ENCODE results near the gene NWD2. TPM values are rescaled to one million over a fixed set of nuclear protein-coding genes. Genes with fewer than 3 reads are reported as not detected.
"Not testable (repeated sequence)": the region's sequence is repeated elsewhere in the genome, so short reads cannot be mapped to it uniquely, and the experiment has no call there.

NWD2 gene
- polyA plus RNA-seq, 1 donor from 2014 or later = 0.06 TPM

DNA sequence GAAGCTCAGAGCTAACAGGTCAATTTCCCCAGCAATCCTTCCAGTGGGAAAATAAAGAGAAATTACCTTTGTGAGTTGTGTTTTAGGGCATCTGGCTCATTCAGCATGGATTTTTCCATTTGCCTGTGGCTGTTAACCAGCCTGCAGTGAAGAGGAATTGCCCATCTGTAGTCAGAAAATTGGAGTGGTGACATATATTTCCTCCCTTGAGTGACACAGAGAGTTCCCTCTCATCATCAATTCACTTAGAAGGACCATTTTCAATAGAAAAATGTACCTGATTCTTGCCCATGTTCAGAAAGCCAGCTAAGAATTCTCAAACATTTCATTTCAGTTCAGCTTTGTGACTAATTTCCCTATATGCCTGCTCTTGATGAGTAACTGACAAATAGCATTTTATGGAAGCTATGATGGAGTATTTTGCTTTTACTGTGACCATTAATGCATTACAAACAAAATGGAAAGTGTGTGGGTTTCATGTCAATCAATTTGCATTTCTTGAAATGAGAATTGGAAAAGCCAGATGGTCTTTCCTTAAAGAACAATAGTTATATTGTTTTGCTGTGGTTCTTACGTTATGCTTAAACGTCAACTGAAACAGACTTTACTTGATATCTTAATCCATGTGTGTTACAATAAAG, 155.8 kb downstream of the NWD2 start:
- Histone ChIP-seq H3K36me3 (ENCODE audit: insufficient read depth, low read length) (no peaks in the 10 kb centered on the region), H4K20me1 (ENCODE audit: insufficient read depth) (no peaks in the 10 kb centered on the region), H3K9me3 (ENCODE audit: low read length) (no peaks in the 10 kb centered on the region), H2AFZ (ENCODE audit: low read depth, low read length) (no peak overlapping the region), H3K9ac (ENCODE audit: low read length) (no peak overlapping the region), H3K27me3 (ENCODE audit: insufficient read depth, low read depth, low read length) (no peaks in the 10 kb centered on the region), H3K9me2 (ENCODE audit: insufficient read depth, low read length) (no peaks in the 10 kb centered on the region), H3K79me2 (replicated peaks; ENCODE audit: insufficient read depth, low read length) (no peaks in the 10 kb centered on the region), H3K4me3 (ENCODE audit: low read length) (peak overlapping the region; percentile 8), H3F3A (ENCODE audit: insufficient read depth, low read length, poor library complexity, severe bottlenecking) (peaks cover 2% of the 10 kb centered on the region), H3K27ac (ENCODE audit: low read length) (no peak overlapping the region), H3K4me2 (ENCODE audit: low read length) (peak overlapping the region; percentile 50)
- TF ChIP-seq SMC3 (conservative IDR thresholded peaks at IDR 0.05; ENCODE audit: poor library complexity) = no peak
- TF ChIP-seq, protein P1, sequence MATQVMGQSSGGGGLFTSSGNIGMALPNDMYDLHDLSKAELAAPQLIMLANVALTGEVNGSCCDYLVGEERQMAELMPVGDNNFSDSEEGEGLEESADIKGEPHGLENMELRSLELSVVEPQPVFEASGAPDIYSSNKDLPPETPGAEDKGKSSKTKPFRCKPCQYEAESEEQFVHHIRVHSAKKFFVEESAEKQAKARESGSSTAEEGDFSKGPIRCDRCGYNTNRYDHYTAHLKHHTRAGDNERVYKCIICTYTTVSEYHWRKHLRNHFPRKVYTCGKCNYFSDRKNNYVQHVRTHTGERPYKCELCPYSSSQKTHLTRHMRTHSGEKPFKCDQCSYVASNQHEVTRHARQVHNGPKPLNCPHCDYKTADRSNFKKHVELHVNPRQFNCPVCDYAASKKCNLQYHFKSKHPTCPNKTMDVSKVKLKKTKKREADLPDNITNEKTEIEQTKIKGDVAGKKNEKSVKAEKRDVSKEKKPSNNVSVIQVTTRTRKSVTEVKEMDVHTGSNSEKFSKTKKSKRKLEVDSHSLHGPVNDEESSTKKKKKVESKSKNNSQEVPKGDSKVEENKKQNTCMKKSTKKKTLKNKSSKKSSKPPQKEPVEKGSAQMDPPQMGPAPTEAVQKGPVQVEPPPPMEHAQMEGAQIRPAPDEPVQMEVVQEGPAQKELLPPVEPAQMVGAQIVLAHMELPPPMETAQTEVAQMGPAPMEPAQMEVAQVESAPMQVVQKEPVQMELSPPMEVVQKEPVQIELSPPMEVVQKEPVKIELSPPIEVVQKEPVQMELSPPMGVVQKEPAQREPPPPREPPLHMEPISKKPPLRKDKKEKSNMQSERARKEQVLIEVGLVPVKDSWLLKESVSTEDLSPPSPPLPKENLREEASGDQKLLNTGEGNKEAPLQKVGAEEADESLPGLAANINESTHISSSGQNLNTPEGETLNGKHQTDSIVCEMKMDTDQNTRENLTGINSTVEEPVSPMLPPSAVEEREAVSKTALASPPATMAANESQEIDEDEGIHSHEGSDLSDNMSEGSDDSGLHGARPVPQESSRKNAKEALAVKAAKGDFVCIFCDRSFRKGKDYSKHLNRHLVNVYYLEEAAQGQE (IDR thresholded peaks at IDR 0.05; ENCODE audit: borderline replicate concordance) = peak; percentile 77
- no peak for TF ChIP-seq EZH2 (IDR thresholded peaks at IDR 0.05; ENCODE audit: borderline replicate concordance, insufficient read depth, low read length, poor library complexity, severe bottlenecking)
- TF ChIP-seq POLR2AphosphoS5 (IDR thresholded peaks at IDR 0.05) = peak; percentile 25
- TF ChIP-seq TAF1 (IDR thresholded peaks at IDR 0.05; ENCODE audit: low read depth) = no peak
- TF ChIP-seq EP300 (conservative IDR thresholded peaks at IDR 0.05; ENCODE audit: poor library complexity, severe bottlenecking) = peak; percentile 76
- no peak for TF ChIP-seq RAD21 (conservative IDR thresholded peaks at IDR 0.05)
- TF ChIP-seq, protein P2, sequence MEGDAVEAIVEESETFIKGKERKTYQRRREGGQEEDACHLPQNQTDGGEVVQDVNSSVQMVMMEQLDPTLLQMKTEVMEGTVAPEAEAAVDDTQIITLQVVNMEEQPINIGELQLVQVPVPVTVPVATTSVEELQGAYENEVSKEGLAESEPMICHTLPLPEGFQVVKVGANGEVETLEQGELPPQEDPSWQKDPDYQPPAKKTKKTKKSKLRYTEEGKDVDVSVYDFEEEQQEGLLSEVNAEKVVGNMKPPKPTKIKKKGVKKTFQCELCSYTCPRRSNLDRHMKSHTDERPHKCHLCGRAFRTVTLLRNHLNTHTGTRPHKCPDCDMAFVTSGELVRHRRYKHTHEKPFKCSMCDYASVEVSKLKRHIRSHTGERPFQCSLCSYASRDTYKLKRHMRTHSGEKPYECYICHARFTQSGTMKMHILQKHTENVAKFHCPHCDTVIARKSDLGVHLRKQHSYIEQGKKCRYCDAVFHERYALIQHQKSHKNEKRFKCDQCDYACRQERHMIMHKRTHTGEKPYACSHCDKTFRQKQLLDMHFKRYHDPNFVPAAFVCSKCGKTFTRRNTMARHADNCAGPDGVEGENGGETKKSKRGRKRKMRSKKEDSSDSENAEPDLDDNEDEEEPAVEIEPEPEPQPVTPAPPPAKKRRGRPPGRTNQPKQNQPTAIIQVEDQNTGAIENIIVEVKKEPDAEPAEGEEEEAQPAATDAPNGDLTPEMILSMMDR (IDR thresholded peaks at IDR 0.05; ENCODE audit: poor library complexity, severe bottlenecking) = no peak

DNA sequence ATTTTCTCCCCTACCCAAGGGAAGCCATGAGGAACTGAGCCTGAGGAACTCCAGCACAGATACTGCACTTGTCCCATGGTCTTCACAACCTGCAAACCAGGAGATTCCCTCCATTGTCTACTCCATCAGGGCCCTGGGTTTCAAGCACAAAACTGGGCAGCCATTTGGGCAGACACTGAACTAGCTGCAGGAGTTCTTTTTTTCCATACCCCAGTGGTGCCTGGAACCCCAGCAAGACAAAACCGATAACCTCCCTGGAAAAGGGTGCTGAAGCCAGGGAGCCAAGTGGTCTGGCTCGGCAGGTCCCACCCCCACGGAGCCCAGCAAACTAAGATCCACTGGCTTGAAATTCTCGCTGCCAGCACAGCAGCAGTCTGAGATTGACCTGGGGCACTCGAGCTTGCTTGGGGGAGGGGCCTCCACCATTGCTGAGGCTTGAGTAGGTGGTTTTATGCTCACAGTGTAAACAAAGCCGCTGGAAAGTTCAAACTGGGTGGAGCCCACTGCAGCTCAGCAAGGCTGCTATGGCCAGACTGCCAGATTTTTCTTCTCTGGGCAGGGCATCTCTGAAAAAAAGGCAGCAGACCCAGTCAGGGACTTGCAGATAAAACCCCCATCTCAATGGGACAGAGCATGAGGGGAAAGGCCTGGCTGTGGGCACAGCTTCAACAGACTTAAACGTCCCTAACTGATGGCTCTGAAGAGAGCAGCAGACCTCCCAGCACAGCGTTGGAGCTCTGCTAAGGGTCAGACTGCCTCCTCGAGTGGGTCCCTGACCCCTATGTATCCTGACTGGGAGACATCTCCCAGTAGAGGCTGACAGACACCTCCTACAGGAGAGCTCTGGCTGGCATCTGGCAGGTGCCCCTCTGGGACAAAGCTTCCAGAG, 163.6 kb downstream of the NWD2 start:
- H3K27ac ChIP-seq (ENCODE audit: low read length); H3K9ac ChIP-seq (ENCODE audit: low read length); H3K79me2 ChIP-seq (replicated peaks; ENCODE audit: insufficient read depth, low read length); H3K4me3 ChIP-seq (ENCODE audit: low read length); H3K9me2 ChIP-seq (ENCODE audit: insufficient read depth, low read length); H3K4me2 ChIP-seq (ENCODE audit: low read length); H3K9me3 ChIP-seq (ENCODE audit: low read length); H3K36me3 ChIP-seq (ENCODE audit: insufficient read depth, low read length); H3F3A ChIP-seq (ENCODE audit: insufficient read depth, low read length, poor library complexity, severe bottlenecking); H4K20me1 ChIP-seq (ENCODE audit: insufficient read depth); H3K27me3 ChIP-seq (ENCODE audit: insufficient read depth, low read depth, low read length); H2AFZ ChIP-seq (ENCODE audit: low read depth, low read length): not testable (repeated sequence)

DNA sequence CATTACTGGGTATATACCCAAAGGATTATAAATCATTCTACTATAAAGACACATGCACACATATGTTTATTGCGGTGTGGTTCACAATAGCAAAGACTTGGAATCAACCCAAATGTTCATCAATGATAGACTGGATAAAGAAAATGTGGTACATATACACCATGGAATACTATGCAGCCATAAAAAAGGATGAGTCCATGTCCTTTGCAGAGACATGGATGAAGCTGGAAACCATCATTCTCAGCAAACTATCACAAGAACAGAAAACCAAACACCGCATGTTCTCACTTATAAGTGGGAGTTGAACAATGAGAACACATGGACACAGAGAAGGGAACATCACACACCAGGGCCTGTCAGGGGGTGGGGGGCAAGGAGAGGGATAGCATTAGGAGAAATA, 169.1 kb downstream of the NWD2 start:
- H3K79me2 ChIP-seq (replicated peaks; ENCODE audit: insufficient read depth, low read length); H3K36me3 ChIP-seq (ENCODE audit: insufficient read depth, low read length); H3K27ac ChIP-seq (ENCODE audit: low read length); H3K9me2 ChIP-seq (ENCODE audit: insufficient read depth, low read length); H3F3A ChIP-seq (ENCODE audit: insufficient read depth, low read length, poor library complexity, severe bottlenecking); H3K4me2 ChIP-seq (ENCODE audit: low read length); H3K27me3 ChIP-seq (ENCODE audit: insufficient read depth, low read depth, low read length); H2AFZ ChIP-seq (ENCODE audit: low read depth, low read length); H3K9me3 ChIP-seq (ENCODE audit: low read length); H4K20me1 ChIP-seq (ENCODE audit: insufficient read depth); H3K4me3 ChIP-seq (ENCODE audit: low read length); H3K9ac ChIP-seq (ENCODE audit: low read length): not testable (repeated sequence)
